HG03103 (cell line): ENCODE data around the gene CEP78.
"Not testable (repeated sequence)": the region's sequence is repeated elsewhere in the genome, so short reads cannot be mapped to it uniquely, and the experiment has no call there.

Experiments used
- ATAC-seq: cut with Tn5 transposase; IDR thresholded peaks from one replicate; pipeline ENCODE4 v1.9.1; 2021; ENCODE audit warnings: low read depth; ENCODE audit not compliant: unreplicated experiment

The CEP78 gene

GRCh38 chr9:78284181-78284580, 48.3 kb downstream of the CEP78 start:
- not testable (repeated sequence) for ATAC-seq

GRCh38 chr9:78286125-78286524, 50.2 kb downstream of the CEP78 start:
- no peak for ATAC-seq

DNA sequence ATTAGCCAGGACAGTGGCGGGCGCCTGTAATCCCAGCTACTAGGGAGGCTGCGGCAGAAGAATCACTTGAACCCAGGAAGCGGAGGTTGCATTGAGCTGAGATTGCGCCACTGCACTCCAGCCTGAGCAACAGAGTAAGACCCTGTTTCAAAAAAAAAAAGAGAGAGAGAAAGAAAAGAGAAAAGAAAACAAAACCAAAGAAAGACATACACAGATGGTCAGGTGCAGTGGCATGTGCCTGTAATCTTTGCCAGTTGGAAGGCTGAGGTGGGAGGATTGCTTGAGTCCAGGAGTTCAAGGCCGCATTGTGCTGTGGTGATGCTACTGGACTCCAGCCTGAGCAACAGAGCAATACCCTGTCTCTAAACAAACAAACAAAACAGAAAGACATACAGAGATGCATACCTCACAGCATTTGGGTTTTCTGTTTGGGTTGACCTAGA, 51.1 kb downstream of the CEP78 start:
- ATAC-seq = no peak

- no peak for ATAC-seq
These were observed 52.5 kb downstream of the CEP78 start for GRCh38 chr9:78288214-78288892.

DNA sequence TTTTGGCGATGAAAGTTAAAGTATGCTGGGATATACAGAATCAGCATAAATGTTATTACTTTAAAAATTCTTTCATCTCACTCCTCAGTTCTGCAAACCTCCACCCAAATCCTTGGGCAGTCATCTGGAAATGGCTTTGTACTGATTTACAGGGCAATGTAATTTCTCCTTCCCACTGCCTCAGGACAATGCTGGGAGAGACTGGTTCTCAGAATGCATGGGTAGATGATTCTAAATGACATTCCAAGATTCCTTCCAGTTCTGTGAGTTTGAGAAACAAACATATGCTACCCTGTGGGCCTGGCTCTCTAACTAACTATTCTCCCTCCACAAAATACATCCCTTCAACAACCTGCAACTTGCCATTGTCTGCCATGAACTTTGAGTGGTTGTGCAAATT, 53.6 kb downstream of the CEP78 start:
- no peak for ATAC-seq

DNA sequence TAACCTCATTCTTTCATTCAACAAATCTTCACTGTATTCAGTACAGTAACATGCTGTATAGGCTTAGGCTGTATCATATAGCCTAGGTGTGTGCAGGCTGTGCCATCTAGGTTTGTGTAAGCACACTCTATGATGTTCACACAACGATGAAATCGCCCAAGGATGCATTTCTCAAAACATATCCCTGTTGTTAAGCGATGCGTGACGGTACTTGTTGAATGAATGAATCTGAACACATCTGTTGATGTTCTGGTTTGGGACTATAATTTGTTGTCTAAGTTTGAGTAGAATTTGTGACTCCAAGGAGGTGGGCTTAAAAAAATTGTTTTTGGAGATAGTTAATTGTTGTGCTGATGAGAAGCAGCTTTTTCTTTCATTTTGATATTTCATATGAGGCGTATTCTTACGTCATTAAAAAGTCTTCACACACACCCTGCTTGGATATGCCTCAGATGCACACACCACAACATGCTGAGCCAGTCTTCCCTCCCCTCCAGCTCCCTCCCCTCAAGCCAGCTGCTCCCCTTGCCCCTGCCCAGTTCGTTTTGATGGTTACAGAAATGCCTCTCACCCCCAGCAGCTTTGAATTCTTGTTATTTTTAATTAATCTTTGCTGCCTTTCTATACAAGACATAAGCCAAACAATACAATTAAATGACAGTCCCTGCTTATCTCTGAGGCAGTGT, 55.5 kb downstream of the CEP78 start:
- ATAC-seq = no peak

- no peak for ATAC-seq
These were observed 56.2 kb downstream of the CEP78 start for GRCh38 chr9:78292026-78292425.

- ATAC-seq = no peak
These were observed 57.0 kb downstream of the CEP78 start for GRCh38 chr9:78292716-78293497.

DNA sequence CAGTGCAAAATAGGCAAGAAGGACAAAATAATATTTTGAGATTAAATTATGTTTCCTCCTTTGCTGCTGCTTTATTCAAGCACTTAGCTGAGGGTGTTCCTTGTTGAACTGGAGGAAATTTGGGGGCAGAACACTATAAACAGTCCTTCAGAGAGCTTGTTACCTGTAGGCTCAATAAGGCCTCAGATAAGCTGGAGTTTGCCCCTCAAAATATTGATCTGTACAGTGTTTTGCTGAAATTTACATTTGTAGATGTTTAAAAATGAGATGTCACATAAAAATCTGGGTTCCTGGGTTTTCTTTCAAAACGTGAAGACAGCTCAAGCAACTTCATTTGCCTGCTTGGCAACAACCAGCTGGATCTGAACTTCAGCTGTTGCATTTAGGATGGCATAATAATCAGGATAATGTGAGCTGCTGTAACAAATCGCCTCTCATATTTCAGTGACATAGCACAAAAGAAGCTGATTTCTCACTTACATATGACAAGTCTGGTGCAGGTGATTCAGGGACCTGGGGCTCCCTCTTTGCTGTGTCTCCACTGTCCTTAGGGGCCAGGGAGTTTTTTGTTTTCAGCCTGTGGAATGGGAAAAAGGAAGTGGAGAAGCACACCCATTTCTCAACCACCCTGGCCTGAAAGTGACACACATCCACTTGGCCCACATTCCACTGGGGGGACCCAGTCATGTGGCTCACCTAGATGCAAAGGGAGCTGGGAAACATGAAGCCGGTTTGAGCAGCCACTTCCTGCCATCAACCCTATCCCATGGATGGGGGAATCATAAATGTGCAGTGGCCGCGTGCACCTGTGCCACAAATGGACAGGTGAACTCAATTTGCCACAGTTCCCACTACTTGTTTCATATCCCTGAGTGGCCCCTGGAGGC, 58.7 kb downstream of the CEP78 start:
- no peak for ATAC-seq

DNA sequence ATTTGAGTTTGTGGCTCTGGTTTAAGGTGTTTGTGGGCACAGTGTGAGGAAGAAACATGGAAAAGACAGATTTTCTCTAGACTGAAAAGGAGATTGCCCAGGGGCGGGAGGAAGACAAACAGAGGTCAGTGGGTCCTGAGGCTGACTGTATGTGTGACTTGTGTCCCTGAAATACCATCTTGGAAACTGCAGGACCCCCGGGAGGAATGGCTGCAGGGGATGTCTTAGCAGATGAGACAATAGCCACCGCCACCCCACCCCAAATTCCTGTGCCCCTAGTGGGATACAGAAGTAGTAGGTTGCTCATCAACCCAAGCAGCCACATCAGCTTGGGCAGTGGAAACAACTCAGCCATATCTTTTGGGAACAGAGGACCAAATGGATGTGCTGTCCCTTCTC, 59.3 kb downstream of the CEP78 start:
- no peak for ATAC-seq

- ATAC-seq = no peak
These were observed 59.9 kb downstream of the CEP78 start for GRCh38 chr9:78295731-78296130.

GRCh38 chr9:78296201-78296892, 60.5 kb downstream of the CEP78 start:
- no peak for ATAC-seq

DNA sequence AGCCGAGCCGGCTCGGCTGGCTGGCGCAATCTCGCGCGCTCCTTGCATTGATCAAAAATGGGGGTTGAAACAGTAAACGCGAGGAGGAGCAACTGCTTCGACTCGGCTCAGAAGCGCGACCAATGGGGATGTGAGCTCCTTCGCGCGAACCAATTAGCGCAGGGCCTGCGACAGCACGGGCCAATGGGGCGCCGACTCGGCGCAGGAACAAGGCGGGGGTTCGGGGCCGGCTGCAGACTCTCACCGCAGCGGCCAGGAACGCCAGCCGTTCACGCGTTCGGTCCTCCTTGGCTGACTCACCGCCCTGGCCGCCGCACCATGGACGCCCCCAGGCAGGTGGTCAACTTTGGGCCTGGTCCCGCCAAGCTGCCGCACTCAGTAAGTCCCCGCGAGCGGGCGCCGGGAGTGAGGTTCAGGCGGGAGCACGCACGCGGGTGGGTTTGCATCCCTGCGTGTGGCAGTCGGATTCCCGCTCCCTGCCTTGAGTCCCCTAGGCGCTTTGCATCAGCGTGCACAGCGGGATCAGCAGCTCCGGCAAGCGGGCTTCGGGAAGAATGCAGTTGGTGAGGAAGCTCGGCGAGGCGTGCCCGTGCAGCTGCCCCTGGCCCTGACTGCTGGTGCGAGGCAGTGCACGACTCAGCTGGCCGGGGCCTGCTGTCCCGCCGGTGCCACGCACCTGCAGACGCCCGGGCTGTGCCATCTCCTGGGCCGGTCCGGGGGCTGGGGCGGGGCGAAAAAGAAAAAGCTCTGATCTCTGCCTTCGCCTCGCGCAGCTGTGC, 61.2 kb downstream of the CEP78 start, which contains the start of gene PSAT1:
PSAT1 (plus strand) TSS at position 233 of the 779 bp plus-strand sequence; CDS start at position 319, 86 bp downstream.
- ATAC-seq = peak; percentile 96

- no peak for ATAC-seq
These were observed 61.7 kb downstream of the CEP78 start for GRCh38 chr9:78297672-78297961.

GRCh38 chr9:78298046-78298765, 62.3 kb downstream of the CEP78 start:
- ATAC-seq = no peak

DNA sequence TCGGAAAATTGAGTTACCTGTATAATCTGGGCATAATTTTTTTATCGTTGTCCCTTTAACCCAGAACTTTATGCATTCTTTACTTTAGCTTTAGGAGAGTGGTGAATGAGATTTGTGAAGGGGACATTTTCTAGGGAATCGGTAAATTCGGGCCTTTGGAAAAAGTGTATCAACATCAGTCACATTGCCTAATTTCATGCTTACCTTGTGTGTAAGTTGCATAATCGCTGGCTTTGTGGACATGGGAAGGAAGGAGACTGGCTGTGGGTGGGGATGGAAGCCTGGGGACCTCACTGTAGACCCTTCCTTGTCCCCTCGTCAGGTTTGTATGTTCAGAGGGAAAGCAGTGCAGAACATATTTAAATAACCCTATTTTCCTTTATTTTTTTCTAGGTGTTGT, 64.3 kb downstream of the CEP78 start:
- no peak for ATAC-seq

DNA sequence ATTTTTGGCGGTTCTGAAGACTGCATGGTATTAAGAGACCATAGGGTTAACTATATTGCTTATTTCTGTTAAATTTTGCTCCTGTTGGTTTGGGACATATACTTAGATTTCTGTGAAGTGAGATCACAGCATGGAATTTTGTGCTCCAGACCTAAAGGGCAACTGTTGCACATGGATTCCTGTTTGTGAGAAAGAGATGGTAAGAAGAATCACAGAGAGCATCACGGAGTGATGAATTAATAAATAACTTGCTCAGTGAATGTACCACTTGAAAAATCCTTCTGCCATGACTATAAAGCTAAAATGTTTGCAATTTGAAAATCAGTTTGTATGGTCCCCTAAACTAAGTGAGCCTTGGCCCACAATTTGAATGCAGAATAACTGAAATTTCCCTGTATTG, 65.6 kb downstream of the CEP78 start:
- ATAC-seq = no peak

DNA sequence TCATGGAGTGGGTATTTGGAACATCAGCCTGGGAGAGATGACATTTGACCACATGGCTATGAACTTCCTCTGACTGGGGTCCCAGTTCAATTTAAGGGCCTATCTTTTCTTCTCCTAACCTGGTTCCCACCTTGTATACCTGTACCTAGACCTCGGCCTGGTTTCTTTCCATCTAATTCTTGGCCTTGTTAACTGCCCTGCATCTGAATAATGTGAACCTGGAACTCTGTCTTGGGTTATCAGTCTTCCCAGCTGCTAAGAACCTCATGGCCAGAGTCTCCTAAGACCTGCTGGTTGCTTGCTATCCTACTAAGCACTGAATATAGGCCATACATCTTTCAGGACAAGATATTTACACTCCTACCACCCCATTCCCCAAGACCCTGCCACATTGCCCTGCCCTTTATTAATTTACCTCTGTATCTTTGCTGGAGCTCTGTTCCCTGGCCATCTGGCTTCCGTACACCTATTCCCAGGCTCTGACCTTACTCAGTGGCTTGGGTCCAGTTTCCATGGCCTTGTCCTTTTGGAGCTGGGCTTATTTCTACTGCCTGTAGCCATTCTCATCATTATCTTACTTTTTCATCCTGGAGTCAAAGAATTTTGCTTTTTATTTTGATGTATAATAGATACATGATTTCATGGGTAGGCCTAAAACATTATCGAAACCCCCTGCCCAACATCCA, 67.6 kb downstream of the CEP78 start:
- ATAC-seq = no peak
